Measurements from ENCODE around the gene VPREB3.

GRCh38 chr22:23793326-23793725 is 39.1 kb upstream of the VPREB3 start:
- TF ChIP-seq POLR2A (IDR thresholded peaks at IDR 0.05; ENCODE audit: low read depth, low read length) = no peak
- no peak for TF ChIP-seq POLR2AphosphoS5 (IDR thresholded peaks at IDR 0.05; ENCODE audit: low read depth, low read length)

Data from GM12891 (cell line).